ENCODE measurements around the gene BCL2L13.

BCL2L13 gene

GRCh38 chr22:17705546-17705945 lies 67.0 kb downstream of the BCL2L13 start:
- peak overlapping the region in 8 of 11 experiments; percentile 66 to 84 (median 76); a peak in 16 of 22 replicates for H3K27ac ChIP-seq
- peaks cover 12 to 29% (median 22%) of the 10 kb centered on the region in 10 experiments for H3K4me1 ChIP-seq
- peak overlapping the region; percentile 57 to 88 (median 74); a peak in 20 of 22 replicates for H3K4me2 ChIP-seq
- no peaks in the 10 kb centered on the region for H3K27me3 ChIP-seq
- H3K9ac ChIP-seq = peak overlapping the region in 2 of 11 experiments; percentile 63 to 67; a peak in 1 of 22 replicates
- TF ChIP-seq Cebpa-rat (IDR thresholded peaks at IDR 0.05) = no peak
- H3K36me3 ChIP-seq = peaks cover 31 to 69% (median 57%) of the 10 kb centered on the region in 11 experiments
- peaks cover 0 to 8% (median 0%) of the 10 kb centered on the region in 11 experiments; a peak in 3 of 22 replicates for H4K20me1 ChIP-seq
- H3K4me3 ChIP-seq = no peak overlapping the region
- no peaks in the 10 kb centered on the region for H3K9me3 ChIP-seq (replicated peaks in 1 of 11)

- no peak for TF ChIP-seq Cebpa-rat (IDR thresholded peaks at IDR 0.05)
- H3K27me3 ChIP-seq = no peaks in the 10 kb centered on the region
- peak overlapping the region; percentile 46 to 76 (median 66); a peak in 19 of 22 replicates for H3K9ac ChIP-seq
- H3K4me1 ChIP-seq = peaks cover 12 to 29% (median 22%) of the 10 kb centered on the region in 10 experiments
- peak overlapping the region; percentile 23 to 84 (median 72); a peak in 21 of 22 replicates for H3K27ac ChIP-seq
- peaks cover 0 to 6% (median 0%) of the 10 kb centered on the region in 11 experiments; a peak in 3 of 22 replicates for H4K20me1 ChIP-seq
- peaks cover 34 to 69% (median 56%) of the 10 kb centered on the region in 11 experiments for H3K36me3 ChIP-seq
- H3K9me3 ChIP-seq (replicated peaks in 1 of 11) = no peaks in the 10 kb centered on the region
- peak overlapping the region in 6 of 10 experiments; percentile 5 to 31 (median 20); a peak in 8 of 20 replicates for H3K4me3 ChIP-seq
- H3K4me2 ChIP-seq = peak overlapping the region; percentile 57 to 88 (median 74)
These were observed 67.7 kb downstream of the BCL2L13 start for GRCh38 chr22:17705951-17706900.

- no peak for TF ChIP-seq Cebpa-rat (IDR thresholded peaks at IDR 0.05)
- Histone ChIP-seq H3K27me3 (no peaks in the 10 kb centered on the region), H4K20me1 (peaks cover 0 to 6% (median 0%) of the 10 kb centered on the region in 11 experiments; a peak in 3 of 22 replicates), H3K4me3 (peak overlapping the region in 4 of 10 experiments; percentile 5 to 31 (median 20); a peak in 4 of 20 replicates), H3K9me3 (replicated peaks in 1 of 11) (no peaks in the 10 kb centered on the region), H3K4me2 (peak overlapping the region; percentile 57 to 88 (median 74); a peak in 19 of 22 replicates), H3K27ac (peak overlapping the region; percentile 23 to 84 (median 72); a peak in 21 of 22 replicates), H3K36me3 (peaks cover 35 to 69% (median 51%) of the 10 kb centered on the region in 11 experiments), H3K9ac (peak overlapping the region in 8 of 11 experiments; percentile 46 to 76 (median 60); a peak in 13 of 22 replicates), H3K4me1 (peaks cover 12 to 29% (median 22%) of the 10 kb centered on the region in 10 experiments)
These were observed 68.4 kb downstream of the BCL2L13 start for GRCh38 chr22:17706947-17707346.

GRCh38 chr22:17707526-17707925 lies 69.0 kb downstream of the BCL2L13 start:
- Histone ChIP-seq H3K27ac (peak overlapping the region in 9 of 11 experiments; percentile 66 to 84 (median 74); a peak in 16 of 22 replicates), H3K27me3 (no peaks in the 10 kb centered on the region), H3K36me3 (peaks cover 31 to 67% (median 45%) of the 10 kb centered on the region in 11 experiments), H3K9ac (peak overlapping the region in 1 of 11 experiments; percentile 70; a peak in 2 of 22 replicates), H3K4me2 (peak overlapping the region in 6 of 11 experiments; percentile 57 to 88 (median 80); a peak in 11 of 22 replicates), H3K4me3 (no peak overlapping the region), H4K20me1 (peaks cover 0 to 6% (median 0%) of the 10 kb centered on the region in 11 experiments; a peak in 3 of 22 replicates), H3K9me3 (replicated peaks in 1 of 11) (no peaks in the 10 kb centered on the region), H3K4me1 (peaks cover 12 to 29% (median 22%) of the 10 kb centered on the region in 10 experiments)
- TF ChIP-seq Cebpa-rat (IDR thresholded peaks at IDR 0.05) = no peak

GRCh38 chr22:17710023-17710422 lies 71.5 kb downstream of the BCL2L13 start:
- no peak for TF ChIP-seq Cebpa-rat (IDR thresholded peaks at IDR 0.05)
- Histone ChIP-seq H3K27ac (no peak overlapping the region), H3K4me1 (peaks cover 12 to 28% (median 22%) of the 10 kb centered on the region in 10 experiments), H3K9me3 (replicated peaks in 1 of 11) (no peaks in the 10 kb centered on the region), H4K20me1 (peaks cover 0 to 6% (median 0%) of the 10 kb centered on the region in 11 experiments; a peak in 3 of 22 replicates), H3K9ac (no peak overlapping the region), H3K4me3 (no peak overlapping the region), H3K4me2 (no peak overlapping the region), H3K36me3 (peaks cover 13 to 57% (median 25%) of the 10 kb centered on the region in 11 experiments; a peak in 21 of 22 replicates), H3K27me3 (no peaks in the 10 kb centered on the region)

GRCh38 chr22:17712441-17712840 lies 73.9 kb downstream of the BCL2L13 start:
- H3K4me1 ChIP-seq = peaks cover 0 to 4% (median 2%) of the 10 kb centered on the region in 10 experiments; a peak in 8 of 20 replicates

GRCh38 chr22:17716529-17716928 lies 78.0 kb downstream of the BCL2L13 start:
- Histone ChIP-seq H3K4me1 (no peaks in the 10 kb centered on the region), H3K27me3 (no peaks in the 10 kb centered on the region), H3K36me3 (peaks cover 0 to 48% (median 10%) of the 10 kb centered on the region in 11 experiments; a peak in 12 of 22 replicates), H3K4me3 (no peak overlapping the region), H3K9me3 (replicated peaks in 1 of 11) (no peaks in the 10 kb centered on the region), H4K20me1 (no peaks in the 10 kb centered on the region), H3K4me2 (no peak overlapping the region), H3K27ac (no peak overlapping the region), H3K9ac (no peak overlapping the region)
- no peak for TF ChIP-seq Cebpa-rat (IDR thresholded peaks at IDR 0.05)

More at GRCh38 chr22:17712441-17712840, 73.9 kb downstream of the BCL2L13 start:
- Histone ChIP-seq H3K27ac (no peak overlapping the region), H3K4me2 (no peak overlapping the region), H3K36me3 (peaks cover 11 to 69% (median 24%) of the 10 kb centered on the region in 11 experiments; a peak in 21 of 22 replicates), H3K9me3 (replicated peaks in 1 of 11) (no peaks in the 10 kb centered on the region), H3K4me3 (no peak overlapping the region), H3K27me3 (no peaks in the 10 kb centered on the region), H3K9ac (no peak overlapping the region), H4K20me1 (no peaks in the 10 kb centered on the region)
- TF ChIP-seq Cebpa-rat (IDR thresholded peaks at IDR 0.05) = no peak

- peaks cover 0 to 5% (median under 1%) of the 10 kb centered on the region in 10 experiments; a peak in 3 of 20 replicates for H3K4me1 ChIP-seq
- no peak overlapping the region for H3K27ac ChIP-seq
- H3K36me3 ChIP-seq = peaks cover 0 to 37% (median 10%) of the 10 kb centered on the region in 11 experiments; a peak in 12 of 22 replicates
- H3K4me2 ChIP-seq = no peak overlapping the region
- no peak for TF ChIP-seq Cebpa-rat (IDR thresholded peaks at IDR 0.05)
- H3K27me3 ChIP-seq = no peaks in the 10 kb centered on the region
- no peak overlapping the region for H3K4me3 ChIP-seq
- H3K9ac ChIP-seq = no peak overlapping the region
- H3K9me3 ChIP-seq (replicated peaks in 1 of 11) = no peaks in the 10 kb centered on the region
- H4K20me1 ChIP-seq = no peaks in the 10 kb centered on the region
These were observed 79.2 kb downstream of the BCL2L13 start for GRCh38 chr22:17717708-17718107.

All from BLaER1 treated with 17β-estradiol and CSF1 and Interleukin-3, amounts not matched to agents 10 nM and 100 nM (cell line).